Measurements from ENCODE around the gene FBXO24.

Gene FBXO24

GRCh38 chr7:100574362-100575205 is 11.5 kb upstream of the FBXO24 start:
- DNase-seq = no peak

GRCh38 chr7:100575206-100575631 is 10.9 kb upstream of the FBXO24 start:
- DNase-seq = no peak

DNA sequence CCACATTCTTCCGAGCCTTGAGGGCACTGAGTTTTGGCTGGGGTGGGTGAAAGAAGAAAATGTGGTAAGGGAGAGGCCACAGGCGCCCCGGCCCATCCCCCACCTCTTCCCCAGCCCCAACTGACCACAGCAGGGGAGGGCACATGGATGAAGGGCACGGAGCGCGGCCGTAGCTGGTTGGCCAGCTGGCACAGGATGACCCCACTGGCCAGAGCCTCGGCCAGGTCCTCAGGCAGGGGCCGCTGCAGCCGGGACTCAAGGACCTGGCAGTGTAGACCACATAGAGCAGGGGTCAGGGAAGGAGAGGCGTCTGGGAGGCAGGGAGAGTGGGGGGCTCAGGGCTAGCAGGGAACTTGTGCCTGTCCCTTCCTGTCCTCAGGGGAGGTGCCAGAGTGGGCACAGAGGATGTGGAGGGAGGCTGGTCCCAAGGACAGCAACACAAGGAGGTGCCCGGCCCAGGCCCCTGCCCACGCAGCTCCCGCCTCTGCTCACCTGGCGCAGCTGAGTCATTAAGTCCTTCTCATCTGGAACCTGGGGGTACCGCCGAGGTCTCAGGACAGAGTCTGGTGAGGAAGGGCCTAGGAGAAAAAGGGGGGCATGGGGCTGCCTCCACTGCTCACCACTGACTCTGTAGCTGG is 10.3 kb upstream of the FBXO24 start:
- no peak for DNase-seq

GRCh38 chr7:100576384-100576993 is 9.6 kb upstream of the FBXO24 start:
- no peak for DNase-seq

DNA sequence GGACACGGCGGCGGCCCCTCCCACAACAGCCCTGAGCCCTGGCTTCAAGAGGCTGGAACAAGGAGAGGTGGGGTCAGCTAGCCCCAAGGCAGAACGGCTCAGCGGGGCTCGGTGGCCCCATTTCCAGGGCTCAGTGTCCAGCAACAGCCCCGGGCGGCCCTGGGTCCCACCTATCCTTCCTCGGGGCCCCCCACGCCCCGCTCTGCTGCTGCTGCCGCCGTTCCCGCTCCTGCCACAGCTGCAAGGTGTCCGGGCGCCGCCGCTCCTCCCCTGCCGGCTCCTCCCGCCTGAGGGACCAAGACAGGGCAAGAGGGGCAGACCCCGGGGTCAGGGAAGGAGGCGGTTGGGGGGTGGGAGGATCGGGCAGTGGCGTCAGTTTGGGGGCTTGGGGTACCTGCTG is 9.0 kb upstream of the FBXO24 start:
- no peak for DNase-seq

GRCh38 chr7:100577507-100577906 is 8.6 kb upstream of the FBXO24 start:
- no peak for DNase-seq

DNA sequence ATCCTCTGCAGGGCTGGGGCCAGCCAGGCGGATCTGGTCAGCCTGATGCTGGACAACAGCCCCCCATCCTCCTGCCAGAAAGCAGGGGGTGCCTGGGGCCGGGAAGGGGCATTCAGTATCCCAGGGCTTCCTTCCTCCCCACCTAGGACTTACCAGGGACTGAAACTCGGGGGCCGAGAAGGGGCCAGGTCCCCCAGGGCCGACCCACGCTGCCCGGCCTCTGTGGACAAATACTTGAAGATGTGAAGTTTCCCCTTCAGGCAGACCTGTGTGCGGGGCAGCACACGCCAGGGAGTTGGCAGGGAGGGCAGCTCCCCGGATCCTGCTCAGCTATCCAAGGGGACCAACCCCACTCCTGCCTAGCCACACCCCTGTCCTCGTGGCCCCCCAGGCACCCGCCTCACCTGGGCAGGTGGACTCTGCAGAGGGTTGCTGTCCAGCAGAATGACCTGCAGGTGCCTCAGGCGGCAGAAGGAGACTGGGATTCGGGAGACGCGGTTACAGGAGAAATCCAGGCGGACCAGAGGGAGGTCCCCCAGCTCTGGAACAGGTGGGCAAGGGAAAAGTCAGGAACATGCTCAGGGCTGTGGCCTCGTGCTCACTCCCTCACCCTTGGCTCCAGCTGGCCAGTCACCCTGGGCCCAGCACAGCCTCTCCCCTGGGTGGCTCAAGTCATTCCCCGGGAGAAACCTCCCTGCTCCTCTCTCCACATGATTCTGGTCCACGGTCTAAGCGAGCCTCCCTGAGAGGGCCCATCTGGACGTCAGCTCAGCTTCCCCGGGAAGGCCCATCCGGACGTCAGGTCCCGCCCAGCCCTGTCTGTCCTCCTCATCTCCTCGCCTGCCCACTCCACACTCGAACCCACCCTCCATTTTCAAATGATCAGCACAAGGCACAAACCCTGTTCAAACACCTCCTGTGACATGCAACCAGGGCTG is 7.6 kb upstream of the FBXO24 start:
- no peak for DNase-seq

GRCh38 chr7:100580466-100581283 is 5.5 kb upstream of the FBXO24 start:
- no peak for DNase-seq

DNA sequence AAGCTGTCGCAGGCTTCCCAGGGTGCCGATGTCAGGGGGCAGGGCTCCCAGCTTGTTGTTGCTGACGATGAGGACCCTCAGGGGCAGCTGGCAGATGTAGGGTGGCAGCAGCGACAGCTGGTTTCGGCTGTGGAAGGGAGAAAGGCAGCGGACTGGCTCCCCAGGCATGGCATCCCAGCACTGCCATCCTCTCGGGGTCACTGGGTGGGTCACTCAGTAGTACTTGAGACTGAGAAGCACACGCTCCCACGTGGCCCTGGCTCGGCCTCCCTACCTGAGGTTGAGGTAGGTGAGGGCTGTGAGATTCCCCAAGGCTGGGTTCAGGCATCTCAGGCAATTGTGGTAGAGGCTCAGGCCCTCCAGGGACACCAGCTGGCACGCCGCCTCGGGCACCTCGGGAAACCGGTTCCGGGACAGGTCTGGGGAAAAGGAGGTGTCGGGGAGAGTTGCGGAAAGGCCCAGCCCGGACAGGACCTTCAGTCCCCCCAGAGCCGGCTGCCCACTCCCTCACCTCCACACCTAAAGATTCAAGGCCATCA is 4.0 kb upstream of the FBXO24 start:
- no peak for DNase-seq

- no peak for DNase-seq
Measured at GRCh38 chr7:100582650-100583049, 3.5 kb upstream of the FBXO24 start.

- DNase-seq = peak in 21 of 51 donors; percentile 9 to 46 (median 25)
Measured at GRCh38 chr7:100583132-100584053, 2.7 kb upstream of the FBXO24 start.

- DNase-seq = peak in 1 of 51 donors; percentile 46
Measured at GRCh38 chr7:100584054-100584682, 2.0 kb upstream of the FBXO24 start.

DNA sequence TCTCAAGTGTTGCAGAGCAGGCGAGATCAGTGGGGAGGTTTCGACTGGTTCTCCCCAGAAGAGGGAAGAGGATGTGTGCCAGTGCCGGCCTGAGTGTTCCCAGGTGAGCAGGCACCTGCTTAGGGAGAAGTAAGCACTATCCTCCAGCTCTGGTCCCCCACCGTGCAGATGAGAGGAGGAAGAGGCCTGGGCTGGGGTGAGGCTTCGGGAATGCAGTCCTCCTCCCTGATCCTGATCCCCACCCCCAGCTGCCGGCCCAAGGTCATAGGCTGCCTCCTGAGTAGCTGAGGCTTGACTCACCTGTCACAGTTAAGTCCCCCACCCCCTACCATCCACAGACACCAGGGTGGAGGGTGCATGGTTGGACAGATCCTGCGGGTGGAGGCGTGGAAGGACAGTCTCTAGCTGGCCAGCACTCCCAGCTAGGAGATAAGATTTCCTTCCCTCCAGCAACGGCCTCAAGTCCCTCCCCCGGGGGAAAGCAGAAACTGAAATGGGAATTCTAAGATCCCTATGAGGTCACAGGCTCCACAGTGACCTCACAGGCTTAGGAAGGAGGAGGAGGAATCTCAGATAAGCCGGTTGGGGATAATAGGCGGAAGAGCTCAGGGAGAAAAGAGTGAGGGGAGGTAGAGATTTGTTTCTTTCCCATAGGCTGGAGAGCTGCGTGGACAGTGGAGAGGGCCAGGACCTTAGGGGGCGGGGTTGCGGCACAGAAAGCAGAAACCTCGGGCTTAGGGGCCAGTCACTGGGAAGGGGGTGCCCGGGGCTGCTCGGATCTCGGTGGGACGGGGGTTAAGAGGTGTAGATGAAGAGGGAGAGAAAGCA is 1.2 kb upstream of the FBXO24 start:
- peak in 1 of 51 donors; percentile 9 for DNase-seq

DNA sequence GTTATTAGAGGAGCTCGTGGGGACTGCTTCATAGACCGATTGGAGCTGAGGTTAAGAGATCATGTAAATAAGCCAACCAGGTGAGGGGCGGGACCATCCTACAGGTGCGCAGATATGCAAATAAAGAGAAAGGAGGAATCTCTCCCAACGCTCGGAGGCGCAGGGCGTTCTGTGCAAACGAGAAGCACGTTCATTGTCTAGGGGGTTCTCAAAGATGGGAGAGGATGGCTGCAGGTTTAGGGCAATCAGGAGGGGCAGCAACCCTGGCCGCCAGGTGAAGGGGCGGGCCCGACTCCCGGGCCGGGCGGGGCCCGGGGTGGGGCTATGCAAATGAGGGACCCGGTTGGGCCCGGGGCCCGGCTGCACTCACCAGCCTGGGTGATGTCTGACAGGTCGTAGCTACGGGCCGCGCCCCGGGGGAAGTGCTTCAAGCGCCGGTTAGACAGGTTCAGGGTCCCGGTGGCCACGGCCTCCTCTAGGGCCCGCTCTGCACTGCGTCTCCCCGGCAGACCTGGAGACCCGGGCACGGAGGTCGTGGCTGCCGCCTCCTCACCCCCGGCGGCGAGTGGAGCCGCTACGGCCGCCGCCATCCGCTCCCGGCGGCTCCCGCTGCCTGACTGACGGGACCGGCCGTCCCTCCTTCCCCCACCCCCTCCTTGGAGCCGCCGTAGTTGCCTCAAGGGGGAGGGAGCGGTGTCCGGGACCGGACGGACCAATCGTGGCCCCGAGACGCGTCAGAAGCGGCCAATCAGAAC is 440 bp upstream of the FBXO24 start, which contains the start of gene LRCH4:
Gene LRCH4, minus strand, starts transcription at position 619 of the 755 bp plus-strand sequence. Its CDS starts 29 bp downstream, at position 590.
- peak in 8 of 51 donors; percentile 50 to 70 (median 64) for DNase-seq

DNA sequence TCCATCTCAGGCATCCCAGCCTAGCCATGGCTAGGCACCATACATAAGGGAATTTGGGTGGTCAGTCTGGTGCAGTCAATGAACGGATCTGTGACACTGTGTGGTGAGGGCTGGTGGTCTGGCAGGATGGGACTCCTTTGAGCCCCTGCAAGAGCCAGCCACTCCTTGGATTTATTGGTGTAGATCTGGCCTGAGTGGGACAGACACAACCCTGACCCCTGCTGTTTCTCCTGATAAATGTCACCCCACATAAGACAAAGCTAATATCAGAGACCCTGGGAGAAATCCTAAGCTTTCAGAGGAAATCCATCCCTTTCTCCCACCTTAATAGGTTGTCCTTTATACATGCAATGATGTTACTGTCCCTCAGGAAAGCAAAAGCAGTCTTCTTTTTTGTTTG is 2.3 kb downstream of the FBXO24 start:
- peak in 1 of 51 donors; percentile 9 for DNase-seq

- no peak for DNase-seq
Measured at GRCh38 chr7:100589341-100589947, 3.3 kb downstream of the FBXO24 start.
